HepG2 (cell line): ENCODE measurements around the gene LAG3. TPM values are rescaled to one million over a fixed set of nuclear protein-coding genes. Genes with fewer than 3 reads are reported as not detected.

Source experiments
- GPN1 ChIP-seq: sonication (generic); formaldehyde crosslinking; IDR thresholded peaks from 2 replicates; pipeline ENCODE4 v1.5.1; 2020; ENCODE audit warnings: missing genetic modification reagents, borderline replicate concordance
- KLF12 ChIP-seq: sonication (generic); formaldehyde crosslinking; IDR thresholded peaks from 2 replicates; pipeline ENCODE4 v1.4.0; 2020; ENCODE audit warnings: missing genetic modification reagents, borderline replicate concordance
- MTA3 ChIP-seq: sonication (generic); formaldehyde crosslinking; IDR thresholded peaks from 2 replicates; pipeline ENCODE4 v1.4.0; 2020; ENCODE audit warnings: missing genetic modification reagents
- NCOA5 ChIP-seq: sonication (generic); formaldehyde crosslinking; IDR thresholded peaks from 2 replicates; pipeline ENCODE4 v1.4.0; 2020; ENCODE audit warnings: missing genetic modification reagents
- REPIN1 ChIP-seq: sonication (generic); formaldehyde crosslinking; IDR thresholded peaks from 2 replicates; pipeline ENCODE4 v1.8.0; 2022; ENCODE audit warnings: missing genetic modification reagents, low read depth, mild to moderate bottlenecking, borderline replicate concordance
- SPEN ChIP-seq: sonication (generic); formaldehyde crosslinking; IDR thresholded peaks from 2 replicates; pipeline ENCODE4 v1.5.1; 2020; ENCODE audit warnings: low read depth, mild to moderate bottlenecking, missing genetic modification reagents
- XRCC5 ChIP-seq: fragments of 200-400 bp; formaldehyde crosslinking; optimal IDR thresholded peaks from 2 replicates; pipeline ENCODE3; 2017; ENCODE audit warnings: mild to moderate bottlenecking, low read length
- YEATS2 ChIP-seq: sonication (generic); formaldehyde crosslinking; IDR thresholded peaks from 2 replicates; pipeline ENCODE4 v1.4.0; 2020; ENCODE audit warnings: missing genetic modification reagents, borderline replicate concordance
- YY1 ChIP-seq: IDR thresholded peaks from 2 replicates; pipeline ENCODE4 v1.6.1; 2011; ENCODE audit warnings: low read length, low read depth, moderate library complexity, mild to moderate bottlenecking; ENCODE audit not compliant: insufficient read depth, insufficient replicate concordance
- ZBTB42 ChIP-seq: sonication (generic); formaldehyde crosslinking; IDR thresholded peaks from 2 replicates; pipeline ENCODE4 v1.5.0; 2020; ENCODE audit warnings: mild to moderate bottlenecking, missing genetic modification reagents
- ZNF263 ChIP-seq: sonication (generic); formaldehyde crosslinking; IDR thresholded peaks from 2 replicates; pipeline ENCODE4 v1.4.0; 2020; ENCODE audit warnings: missing genetic modification reagents
- ZNF430 ChIP-seq: sonication (generic); formaldehyde crosslinking; IDR thresholded peaks from 2 replicates; pipeline ENCODE4 v1.9.0; 2021; ENCODE audit warnings: mild to moderate bottlenecking, missing genetic modification reagents
- ZNF724P ChIP-seq: sonication (generic); formaldehyde crosslinking; IDR thresholded peaks from 2 replicates; pipeline ENCODE4 v1.8.0; 2022; ENCODE audit warnings: missing genetic modification reagents, borderline replicate concordance
- polyA plus RNA-seq, 8 experiments: library from polyadenylated mRNA; depleted of rRNA in 3 of 8; stranded (reverse) in 7 of 8; unstranded in 1 of 8; fragments of >200 nt; fragmentation: Illumina TruSeq in 4 of 8; extraction: Trizol in 4 of 8; gene quantifications; 2 replicates each; pipeline versions ENCODE4 v1.2.1 to v1.2.3, GENCODE V29; 2011 to 2016; ENCODE audit warnings: low read depth in 4 of 8, missing spikeins in 1 of 8, mixed read lengths in 1 of 8; ENCODE audit not compliant: insufficient read depth in 1 of 8
- total RNA-seq, 5 experiments: library from RNA; depleted of rRNA; stranded (reverse); fragments of >200 nt; fragmentation: Illumina TruSeq; extraction: Trizol; gene quantifications; 2 replicates each; pipeline ENCODE4 v1.2.3, GENCODE V29; 2016; ENCODE audit warnings: low read depth in 1 of 5
- TF ChIP-seq, protein P1 (sequence below): sonication (generic); formaldehyde crosslinking; IDR thresholded peaks from 2 replicates; pipeline ENCODE4 v1.5.0; 2020; ENCODE audit warnings: mild to moderate bottlenecking, missing genetic modification reagents, moderate library complexity
- TF ChIP-seq, protein P2 (sequence below): sonication (generic); formaldehyde crosslinking; IDR thresholded peaks from 2 replicates; pipeline ENCODE4; 2020; ENCODE audit warnings: missing genetic modification reagents, mild to moderate bottlenecking, borderline replicate concordance
- TF ChIP-seq, protein P3 (sequence below), 2 experiments: sonication (generic) in 1 of 2; formaldehyde crosslinking in 1 of 2; IDR thresholded peaks; 2 replicates each; pipeline versions ENCODE4 v1.4.0 to v1.6.1; 2016 to 2020; ENCODE audit warnings: borderline replicate concordance in 1 of 2, low read depth in 1 of 2, mild to moderate bottlenecking in 1 of 2, missing genetic modification reagents in 1 of 2
- TF ChIP-seq, protein P4 (sequence below): sonication (generic); formaldehyde crosslinking; IDR thresholded peaks from 2 replicates; pipeline ENCODE4 v1.5.1; 2020; ENCODE audit warnings: mild to moderate bottlenecking, missing genetic modification reagents, moderate library complexity

LAG3 gene
- total and polyA plus RNA-seq, 2 of the 13 experiments (the other 11 are each of a cell fraction or from before 2014, with no cell fraction given): 0.11 to 0.26 TPM

DNA sequence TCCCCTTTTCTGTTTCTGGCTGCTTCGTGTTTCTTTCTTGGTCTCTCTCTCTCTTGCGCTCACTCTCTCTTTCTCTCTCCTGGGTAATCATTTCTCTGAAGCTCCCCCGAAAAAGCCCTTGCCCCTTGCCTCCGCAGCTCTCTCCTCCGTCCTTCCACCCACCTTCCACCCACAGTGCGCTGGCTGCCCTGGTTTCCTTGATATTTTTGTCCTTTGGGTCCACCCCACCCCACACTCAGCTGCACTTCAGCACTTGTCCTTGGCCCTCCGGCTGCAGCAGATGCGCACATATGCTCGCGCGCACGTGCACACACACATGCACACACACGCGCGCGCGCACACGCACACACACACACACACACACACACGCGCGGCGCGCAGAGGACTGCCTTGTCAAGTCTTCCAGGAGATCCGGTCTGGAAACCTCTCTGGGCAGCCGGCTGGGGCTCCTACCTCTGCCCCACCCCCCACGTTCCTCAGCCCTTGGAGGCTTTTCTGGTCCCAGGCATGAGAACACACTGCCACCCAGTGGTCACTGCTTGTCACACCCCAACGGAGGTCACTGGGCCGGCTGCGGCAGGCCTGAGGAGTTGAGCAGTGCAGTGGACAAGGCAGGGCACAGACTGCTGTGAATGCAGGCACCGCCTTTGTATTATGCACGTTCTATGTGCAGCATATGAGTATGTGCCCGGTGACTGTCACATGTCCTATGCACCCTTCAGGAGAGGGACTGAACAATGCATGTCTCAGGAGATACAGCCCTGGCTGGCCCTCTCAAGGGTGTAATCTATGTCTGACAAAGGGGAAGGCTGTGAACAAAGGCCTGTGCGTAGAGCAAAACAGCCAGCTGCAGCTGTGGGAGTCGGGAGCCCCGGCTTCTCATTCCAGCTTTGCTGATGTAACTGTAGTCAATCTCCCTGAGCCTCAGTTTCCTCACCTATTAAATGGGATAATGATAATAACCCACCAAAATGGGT, 6.5 kb downstream of the LAG3 start (continued):
- TF ChIP-seq, protein P1, sequence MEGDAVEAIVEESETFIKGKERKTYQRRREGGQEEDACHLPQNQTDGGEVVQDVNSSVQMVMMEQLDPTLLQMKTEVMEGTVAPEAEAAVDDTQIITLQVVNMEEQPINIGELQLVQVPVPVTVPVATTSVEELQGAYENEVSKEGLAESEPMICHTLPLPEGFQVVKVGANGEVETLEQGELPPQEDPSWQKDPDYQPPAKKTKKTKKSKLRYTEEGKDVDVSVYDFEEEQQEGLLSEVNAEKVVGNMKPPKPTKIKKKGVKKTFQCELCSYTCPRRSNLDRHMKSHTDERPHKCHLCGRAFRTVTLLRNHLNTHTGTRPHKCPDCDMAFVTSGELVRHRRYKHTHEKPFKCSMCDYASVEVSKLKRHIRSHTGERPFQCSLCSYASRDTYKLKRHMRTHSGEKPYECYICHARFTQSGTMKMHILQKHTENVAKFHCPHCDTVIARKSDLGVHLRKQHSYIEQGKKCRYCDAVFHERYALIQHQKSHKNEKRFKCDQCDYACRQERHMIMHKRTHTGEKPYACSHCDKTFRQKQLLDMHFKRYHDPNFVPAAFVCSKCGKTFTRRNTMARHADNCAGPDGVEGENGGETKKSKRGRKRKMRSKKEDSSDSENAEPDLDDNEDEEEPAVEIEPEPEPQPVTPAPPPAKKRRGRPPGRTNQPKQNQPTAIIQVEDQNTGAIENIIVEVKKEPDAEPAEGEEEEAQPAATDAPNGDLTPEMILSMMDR: peak; percentile 100
- TF ChIP-seq ZNF430 (CRISPR knock-in tag) (no peak), MTA3 (CRISPR knock-in tag) (no peak), ZNF263 (CRISPR knock-in tag) (peak; percentile 48; the same call in 1 of the 2 replicates), GPN1 (CRISPR knock-in tag) (no peak), KLF12 (no peak; the same call in 1 of the 2 replicates), YY1 (peak; percentile 58), REPIN1 (CRISPR knock-in tag) (peak; percentile 80), YEATS2 (CRISPR knock-in tag) (peak; percentile 76; the same call in 1 of the 2 replicates), ZBTB42 (peak; percentile 72; the same call in 1 of the 2 replicates), ZNF724P (CRISPR knock-in tag) (peak; percentile 86; the same call in 1 of the 2 replicates), SPEN (CRISPR knock-in tag) (peak; percentile 64; the same call in 1 of the 2 replicates), XRCC5 (peak; percentile 87), NCOA5 (CRISPR knock-in tag) (no peak)
- TF ChIP-seq, protein P2, sequence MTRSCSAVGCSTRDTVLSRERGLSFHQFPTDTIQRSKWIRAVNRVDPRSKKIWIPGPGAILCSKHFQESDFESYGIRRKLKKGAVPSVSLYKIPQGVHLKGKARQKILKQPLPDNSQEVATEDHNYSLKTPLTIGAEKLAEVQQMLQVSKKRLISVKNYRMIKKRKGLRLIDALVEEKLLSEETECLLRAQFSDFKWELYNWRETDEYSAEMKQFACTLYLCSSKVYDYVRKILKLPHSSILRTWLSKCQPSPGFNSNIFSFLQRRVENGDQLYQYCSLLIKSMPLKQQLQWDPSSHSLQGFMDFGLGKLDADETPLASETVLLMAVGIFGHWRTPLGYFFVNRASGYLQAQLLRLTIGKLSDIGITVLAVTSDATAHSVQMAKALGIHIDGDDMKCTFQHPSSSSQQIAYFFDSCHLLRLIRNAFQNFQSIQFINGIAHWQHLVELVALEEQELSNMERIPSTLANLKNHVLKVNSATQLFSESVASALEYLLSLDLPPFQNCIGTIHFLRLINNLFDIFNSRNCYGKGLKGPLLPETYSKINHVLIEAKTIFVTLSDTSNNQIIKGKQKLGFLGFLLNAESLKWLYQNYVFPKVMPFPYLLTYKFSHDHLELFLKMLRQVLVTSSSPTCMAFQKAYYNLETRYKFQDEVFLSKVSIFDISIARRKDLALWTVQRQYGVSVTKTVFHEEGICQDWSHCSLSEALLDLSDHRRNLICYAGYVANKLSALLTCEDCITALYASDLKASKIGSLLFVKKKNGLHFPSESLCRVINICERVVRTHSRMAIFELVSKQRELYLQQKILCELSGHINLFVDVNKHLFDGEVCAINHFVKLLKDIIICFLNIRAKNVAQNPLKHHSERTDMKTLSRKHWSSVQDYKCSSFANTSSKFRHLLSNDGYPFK: peak; percentile 55; the same call in 1 of the 2 replicates
- TF ChIP-seq, protein P3, sequence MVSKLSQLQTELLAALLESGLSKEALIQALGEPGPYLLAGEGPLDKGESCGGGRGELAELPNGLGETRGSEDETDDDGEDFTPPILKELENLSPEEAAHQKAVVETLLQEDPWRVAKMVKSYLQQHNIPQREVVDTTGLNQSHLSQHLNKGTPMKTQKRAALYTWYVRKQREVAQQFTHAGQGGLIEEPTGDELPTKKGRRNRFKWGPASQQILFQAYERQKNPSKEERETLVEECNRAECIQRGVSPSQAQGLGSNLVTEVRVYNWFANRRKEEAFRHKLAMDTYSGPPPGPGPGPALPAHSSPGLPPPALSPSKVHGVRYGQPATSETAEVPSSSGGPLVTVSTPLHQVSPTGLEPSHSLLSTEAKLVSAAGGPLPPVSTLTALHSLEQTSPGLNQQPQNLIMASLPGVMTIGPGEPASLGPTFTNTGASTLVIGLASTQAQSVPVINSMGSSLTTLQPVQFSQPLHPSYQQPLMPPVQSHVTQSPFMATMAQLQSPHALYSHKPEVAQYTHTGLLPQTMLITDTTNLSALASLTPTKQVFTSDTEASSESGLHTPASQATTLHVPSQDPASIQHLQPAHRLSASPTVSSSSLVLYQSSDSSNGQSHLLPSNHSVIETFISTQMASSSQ (IDR thresholded peaks at IDR 0.05; ENCODE audit: low read depth): 0 out of 2 replicates have a peak, but pooled peaks have one; percentile 34
- TF ChIP-seq, protein P3 (CRISPR knock-in tag; IDR thresholded peaks at IDR 0.05; ENCODE audit: borderline replicate concordance): no peak
- TF ChIP-seq, protein P4, sequence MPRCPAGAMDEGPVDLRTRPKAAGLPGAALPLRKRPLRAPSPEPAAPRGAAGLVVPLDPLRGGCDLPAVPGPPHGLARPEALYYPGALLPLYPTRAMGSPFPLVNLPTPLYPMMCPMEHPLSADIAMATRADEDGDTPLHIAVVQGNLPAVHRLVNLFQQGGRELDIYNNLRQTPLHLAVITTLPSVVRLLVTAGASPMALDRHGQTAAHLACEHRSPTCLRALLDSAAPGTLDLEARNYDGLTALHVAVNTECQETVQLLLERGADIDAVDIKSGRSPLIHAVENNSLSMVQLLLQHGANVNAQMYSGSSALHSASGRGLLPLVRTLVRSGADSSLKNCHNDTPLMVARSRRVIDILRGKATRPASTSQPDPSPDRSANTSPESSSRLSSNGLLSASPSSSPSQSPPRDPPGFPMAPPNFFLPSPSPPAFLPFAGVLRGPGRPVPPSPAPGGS (CRISPR knock-in tag): no peak
